NB4 (cell line): Measurements from ENCODE around the gene KATNA1.

Experiments
- CTCF ChIP-seq: IDR thresholded peaks from one replicate; pipeline ENCODE4 v1.5.1; 2012; ENCODE audit warnings: low read depth, low read length
- MAX ChIP-seq: IDR thresholded peaks from 2 replicates; pipeline ENCODE4 v1.6.1; 2011; ENCODE audit warnings: low read depth, low read length
- MYC ChIP-seq: IDR thresholded peaks from 2 replicates; pipeline ENCODE4 v1.6.1; 2011; ENCODE audit warnings: low read depth, low read length
- POLR2A ChIP-seq: IDR thresholded peaks from 2 replicates; pipeline ENCODE4 v1.6.1; 2011; ENCODE audit warnings: mild to moderate bottlenecking; ENCODE audit not compliant: insufficient read length; ENCODE audit errors: extremely low read depth

GRCh38 chr6:149691201-149691600 is 42.7 kb upstream of the KATNA1 start:
- no peak for TF ChIP-seq MAX
- no peak for TF ChIP-seq CTCF
- no peak for TF ChIP-seq POLR2A
- no peak for TF ChIP-seq MYC
